ENCODE results near the gene TMEM50A. TPM values are rescaled to one million over a fixed set of nuclear protein-coding genes. Genes with fewer than 3 reads are reported as not detected.
"Not testable (repeated sequence)": the region's sequence is repeated elsewhere in the genome, so short reads cannot be mapped to it uniquely, and the experiment has no call there.

The TMEM50A gene
- 109 TPM for total RNA-seq
- long read RNA-seq, transcript TMEM50A-201 (7 exons, 2,683 nt): major isoform, 105 of 123 reads
- long read RNA-seq, partial matches to known transcripts: 3 of 123 reads
- long read RNA-seq, other reads (novel, unspliced or antisense): 9 of 123 reads

DNA sequence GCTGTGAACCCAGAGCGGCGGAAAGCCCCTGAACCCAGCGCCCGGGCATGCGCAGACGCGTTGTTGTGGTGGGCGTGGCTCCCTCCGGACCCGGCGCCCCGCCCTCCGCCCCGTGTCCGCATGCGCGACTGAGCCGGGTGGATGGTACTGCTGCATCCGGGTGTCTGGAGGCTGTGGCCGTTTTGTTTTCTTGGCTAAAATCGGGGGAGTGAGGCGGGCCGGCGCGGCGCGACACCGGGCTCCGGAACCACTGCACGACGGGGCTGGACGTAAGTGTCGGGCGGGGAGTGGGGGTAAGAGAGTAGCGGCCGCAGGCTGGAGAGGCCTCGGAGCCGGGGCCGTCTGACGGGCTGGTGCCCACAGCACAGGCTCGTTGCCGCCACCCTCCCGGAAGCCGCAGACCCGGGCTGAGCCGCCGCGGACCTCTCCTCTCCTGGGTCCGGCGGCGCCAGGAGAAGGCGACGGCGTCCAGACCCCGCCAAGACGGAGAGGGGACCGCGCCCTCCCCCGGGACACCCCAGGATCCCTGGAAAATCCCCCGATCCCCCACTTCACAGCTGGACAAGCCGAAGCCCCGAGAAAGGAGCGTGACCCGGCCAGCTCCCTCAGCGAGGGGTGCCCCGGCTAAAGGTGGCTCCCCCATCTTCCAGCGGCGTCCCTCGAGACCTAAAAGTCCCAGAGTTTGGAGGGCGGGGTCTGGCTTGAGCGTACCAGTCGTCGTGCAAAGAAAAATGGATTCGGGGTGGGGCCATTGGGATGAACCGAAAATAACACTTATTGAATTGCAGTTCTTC lies at the start of gene TMEM50A:
Gene TMEM50A (plus strand): TSS at position 147 of the 794 bp plus-strand sequence. CDS start 2,153 bp downstream, outside the sequence.
- intact Hi-C loops (cut with DNase I): no loop called here

DNA sequence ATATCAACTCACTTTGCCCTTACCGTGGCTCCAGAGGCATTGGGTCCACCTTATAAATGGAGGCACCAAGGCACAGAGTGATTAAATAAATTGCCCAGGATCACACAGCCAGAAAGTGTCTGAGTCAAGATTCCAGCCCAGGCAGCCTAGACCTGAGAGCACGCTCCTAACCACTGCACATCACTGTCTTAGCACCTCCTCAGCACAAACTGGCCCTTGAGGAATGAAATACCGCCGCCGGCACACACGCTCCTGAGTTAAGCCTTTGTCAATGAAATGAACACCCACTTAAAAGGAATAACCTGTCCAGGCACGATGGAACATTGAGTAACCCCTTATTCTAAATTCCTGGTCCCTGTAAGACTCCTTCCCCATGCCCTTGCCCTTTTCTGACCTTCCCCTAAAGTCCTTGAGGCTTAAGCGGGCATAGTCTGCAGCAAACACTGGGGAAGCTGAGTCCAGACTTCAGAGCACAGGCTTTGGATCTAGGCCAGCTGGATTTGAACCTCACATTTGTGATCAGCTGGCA lies 49.5 kb upstream of the TMEM50A start:
- H3K4me1 ChIP-seq; H3K4me3 ChIP-seq; intact Hi-C loops (cut with DNase I); DNase-seq; H3K9me3 ChIP-seq; H3K27ac ChIP-seq; H3K36me3 ChIP-seq; H3K27me3 ChIP-seq; ATAC-seq: not testable (repeated sequence)

More for the DNA sequence above, at the start of gene TMEM50A:
- H3K4me3 ChIP-seq: peak within 1 kb of the TSS; percentile 85
- H3K9me3 ChIP-seq: no peaks in the 10 kb centered on the region
- peak; percentile 94 for DNase-seq
- H3K27me3 ChIP-seq: no peaks in the 10 kb centered on the region
- H3K4me1 ChIP-seq: peaks cover 22% of the 10 kb centered on the region
- H3K36me3 ChIP-seq: peaks cover 7% of the 10 kb centered on the region
- ATAC-seq: peak; percentile 98
- TF ChIP-seq, protein P1, sequence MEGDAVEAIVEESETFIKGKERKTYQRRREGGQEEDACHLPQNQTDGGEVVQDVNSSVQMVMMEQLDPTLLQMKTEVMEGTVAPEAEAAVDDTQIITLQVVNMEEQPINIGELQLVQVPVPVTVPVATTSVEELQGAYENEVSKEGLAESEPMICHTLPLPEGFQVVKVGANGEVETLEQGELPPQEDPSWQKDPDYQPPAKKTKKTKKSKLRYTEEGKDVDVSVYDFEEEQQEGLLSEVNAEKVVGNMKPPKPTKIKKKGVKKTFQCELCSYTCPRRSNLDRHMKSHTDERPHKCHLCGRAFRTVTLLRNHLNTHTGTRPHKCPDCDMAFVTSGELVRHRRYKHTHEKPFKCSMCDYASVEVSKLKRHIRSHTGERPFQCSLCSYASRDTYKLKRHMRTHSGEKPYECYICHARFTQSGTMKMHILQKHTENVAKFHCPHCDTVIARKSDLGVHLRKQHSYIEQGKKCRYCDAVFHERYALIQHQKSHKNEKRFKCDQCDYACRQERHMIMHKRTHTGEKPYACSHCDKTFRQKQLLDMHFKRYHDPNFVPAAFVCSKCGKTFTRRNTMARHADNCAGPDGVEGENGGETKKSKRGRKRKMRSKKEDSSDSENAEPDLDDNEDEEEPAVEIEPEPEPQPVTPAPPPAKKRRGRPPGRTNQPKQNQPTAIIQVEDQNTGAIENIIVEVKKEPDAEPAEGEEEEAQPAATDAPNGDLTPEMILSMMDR (IDR thresholded peaks at IDR 0.05): no peak
- H3K27ac ChIP-seq: peak within 1 kb of the TSS; percentile 95

DNA sequence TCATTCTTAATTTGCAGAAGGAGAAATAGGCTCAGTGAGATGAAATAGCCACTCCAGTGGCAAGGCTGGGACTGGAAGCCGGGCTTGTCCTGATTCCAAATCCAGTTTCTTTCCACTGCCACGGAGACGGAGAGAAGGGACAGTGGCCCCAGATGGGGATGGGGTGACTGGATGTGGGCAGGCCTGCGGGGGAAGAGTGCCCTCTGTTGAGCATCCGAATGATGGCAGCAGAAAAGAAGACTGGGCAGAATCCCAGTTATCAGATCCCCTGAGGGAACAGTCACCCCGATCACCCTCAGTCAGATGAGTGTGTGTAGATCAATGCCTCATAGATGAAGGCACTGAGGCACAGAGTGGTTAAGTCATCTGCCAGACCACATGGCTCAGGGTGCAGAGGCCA lies 48.1 kb upstream of the TMEM50A start:
- H3K4me1 ChIP-seq; H3K27ac ChIP-seq; H3K27me3 ChIP-seq; H3K36me3 ChIP-seq; intact Hi-C loops (cut with DNase I); H3K9me3 ChIP-seq; DNase-seq; H3K4me3 ChIP-seq: not testable (repeated sequence)
- ATAC-seq: peak; percentile 86

DNA sequence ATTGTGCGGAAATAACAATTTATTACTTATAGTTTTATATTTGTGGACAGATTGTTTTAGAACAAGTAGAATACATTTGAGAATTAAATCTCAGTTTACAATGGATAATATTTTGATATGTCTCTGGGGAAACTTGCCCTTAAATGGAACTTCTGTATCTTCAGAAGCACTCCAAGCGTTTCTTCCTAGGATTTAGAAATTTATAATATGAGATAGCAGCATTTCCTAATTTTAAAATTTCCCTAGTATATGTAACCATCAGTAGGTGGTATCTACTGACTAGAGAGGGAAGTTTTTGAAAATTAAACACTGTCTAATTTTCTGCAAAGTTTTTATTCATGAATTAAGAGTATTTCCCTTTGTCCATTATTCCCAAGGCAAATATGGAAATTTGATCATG lies 44.7 kb upstream of the TMEM50A start:
- H3K27ac ChIP-seq; H3K27me3 ChIP-seq; H3K9me3 ChIP-seq; H3K4me3 ChIP-seq; intact Hi-C loops (cut with DNase I); DNase-seq; H3K4me1 ChIP-seq; H3K36me3 ChIP-seq; ATAC-seq: not testable (repeated sequence)

DNA sequence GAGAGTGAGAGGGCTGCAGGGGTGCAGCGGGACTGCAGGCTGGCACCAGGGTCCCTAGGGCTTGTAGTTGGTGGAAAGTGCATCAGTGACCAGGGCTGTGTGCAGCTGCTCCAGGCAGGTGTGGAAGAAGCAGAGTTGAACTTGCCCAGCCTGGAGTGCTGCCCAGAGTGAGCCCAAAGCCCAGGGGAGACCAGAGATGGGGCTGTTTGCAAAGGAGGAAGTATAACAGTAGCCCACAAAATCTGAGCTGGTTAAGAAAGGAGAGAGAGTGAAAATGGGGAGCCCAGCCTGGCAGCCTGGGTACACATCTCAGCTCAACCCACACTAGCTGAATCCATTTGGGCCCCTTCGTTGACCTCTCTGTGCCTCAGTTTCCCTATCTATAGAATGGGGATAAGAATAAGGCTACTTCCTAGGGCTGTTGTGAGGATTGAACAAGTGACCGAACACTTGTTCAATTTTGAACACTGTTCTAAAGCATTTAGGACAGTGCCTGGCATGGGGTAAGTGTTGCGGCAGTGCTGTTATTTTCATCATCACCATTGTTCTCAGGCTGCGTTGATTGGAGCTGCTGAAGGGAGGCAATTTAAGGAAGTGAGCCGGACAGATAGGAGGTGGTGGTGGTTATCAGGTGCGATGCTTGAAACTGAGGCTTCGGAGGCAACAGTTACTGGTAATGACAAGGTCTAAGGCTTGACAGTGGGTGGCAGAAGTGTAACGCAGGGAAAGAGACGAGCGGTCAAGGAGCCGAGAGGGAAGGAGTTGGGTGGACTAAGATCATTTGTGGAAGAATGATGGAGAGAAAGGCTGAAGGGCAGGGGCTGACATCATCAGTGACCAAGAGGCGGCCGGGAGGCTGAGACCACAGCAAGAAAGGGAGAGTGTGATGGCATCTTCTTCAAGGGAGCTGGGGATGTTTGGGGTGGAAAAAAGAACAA lies 43.0 kb upstream of the TMEM50A start:
- DNase-seq; intact Hi-C loops (cut with DNase I); H3K27ac ChIP-seq; ATAC-seq; H3K9me3 ChIP-seq; H3K27me3 ChIP-seq; H3K4me3 ChIP-seq; H3K36me3 ChIP-seq; H3K4me1 ChIP-seq: not testable (repeated sequence)

DNA sequence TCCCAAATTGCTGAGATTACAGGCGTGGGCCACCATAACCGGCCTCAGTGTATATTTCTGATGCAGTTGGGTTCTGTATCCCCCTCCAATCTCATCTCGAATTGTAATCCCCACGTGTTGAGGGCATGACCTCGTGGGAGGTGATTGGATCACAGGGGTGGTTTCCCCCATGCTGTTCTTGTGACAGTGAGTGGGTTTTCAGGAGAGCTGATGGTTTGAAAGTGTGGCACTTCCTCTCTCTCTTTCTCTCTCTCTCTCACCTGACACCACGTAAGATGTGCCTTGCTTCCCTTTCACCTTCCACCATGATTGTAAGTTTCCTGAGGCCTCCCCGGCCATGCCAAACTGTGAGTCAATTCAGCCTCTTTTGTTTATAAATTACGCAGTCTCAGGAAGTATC lies 41.6 kb upstream of the TMEM50A start:
- H3K27ac ChIP-seq; intact Hi-C loops (cut with DNase I); H3K36me3 ChIP-seq; H3K4me1 ChIP-seq; H3K27me3 ChIP-seq; H3K9me3 ChIP-seq; DNase-seq; H3K4me3 ChIP-seq; ATAC-seq: not testable (repeated sequence)

DNA sequence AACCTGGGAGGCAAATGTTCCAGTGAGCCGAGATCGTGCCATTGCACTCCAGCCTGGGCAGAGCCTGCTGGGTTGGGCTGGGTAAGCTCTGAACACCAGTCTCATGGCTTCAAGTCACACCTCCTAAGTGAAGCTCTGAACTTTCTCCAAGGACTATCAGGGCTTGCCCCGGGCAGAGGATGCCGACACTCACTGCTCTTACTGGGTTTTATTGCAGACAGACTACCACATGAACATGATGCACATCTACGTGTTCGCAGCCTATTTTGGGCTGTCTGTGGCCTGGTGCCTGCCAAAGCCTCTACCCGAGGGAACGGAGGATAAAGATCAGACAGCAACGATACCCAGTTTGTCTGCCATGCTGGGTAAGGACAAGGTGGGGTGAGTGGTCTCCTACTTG lies 37.4 kb upstream of the TMEM50A start:
- ATAC-seq: not testable (repeated sequence)

DNA sequence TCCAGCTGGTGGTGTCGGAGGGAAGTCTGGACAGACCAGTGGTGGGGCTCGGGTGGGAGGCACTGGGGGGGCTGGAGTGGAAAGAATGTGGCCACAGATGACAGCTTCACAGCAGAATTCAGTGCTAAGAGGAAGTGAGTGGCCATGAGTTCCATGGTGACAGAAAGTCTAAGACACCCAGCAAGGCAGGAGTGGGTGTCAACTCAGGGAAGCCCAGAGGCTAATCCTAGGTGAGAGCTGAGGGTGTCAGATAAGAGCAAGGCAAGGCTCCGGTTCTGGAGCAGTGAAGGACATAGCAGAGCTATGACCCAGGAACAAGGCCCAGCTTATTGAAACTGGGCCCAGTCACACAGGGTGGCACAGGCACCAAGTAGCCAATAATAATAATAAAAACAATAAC lies 35.8 kb upstream of the TMEM50A start:
- H3K36me3 ChIP-seq; H3K27me3 ChIP-seq; H3K4me1 ChIP-seq; intact Hi-C loops (cut with DNase I); H3K27ac ChIP-seq; DNase-seq; H3K4me3 ChIP-seq; H3K9me3 ChIP-seq; ATAC-seq: not testable (repeated sequence)

More for the DNA sequence above, 37.4 kb upstream of the TMEM50A start:
- H3K27ac ChIP-seq; intact Hi-C loops (cut with DNase I); H3K4me3 ChIP-seq; H3K36me3 ChIP-seq; H3K27me3 ChIP-seq; H3K4me1 ChIP-seq; DNase-seq; H3K9me3 ChIP-seq: not testable (repeated sequence)

DNA sequence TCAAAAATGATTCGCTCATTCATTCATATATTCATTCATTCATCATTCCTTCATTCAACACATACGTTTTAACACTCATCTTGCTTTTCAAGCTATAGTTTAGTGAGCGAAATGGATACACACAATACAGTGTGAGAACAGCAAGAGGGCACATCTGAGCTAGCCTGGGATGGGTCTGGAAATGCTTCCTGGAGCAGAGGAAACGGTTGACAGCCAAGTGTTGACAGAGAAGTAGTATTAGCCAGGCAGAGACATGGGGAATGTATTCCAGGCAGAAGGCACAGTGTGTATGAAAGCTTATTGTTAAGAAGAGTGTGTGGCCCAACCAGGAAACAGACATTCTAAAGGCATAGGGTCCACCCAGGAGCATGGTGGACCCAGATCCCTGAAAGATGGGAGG lies 33.2 kb upstream of the TMEM50A start:
- not testable (repeated sequence) for H3K4me3 ChIP-seq

DNA sequence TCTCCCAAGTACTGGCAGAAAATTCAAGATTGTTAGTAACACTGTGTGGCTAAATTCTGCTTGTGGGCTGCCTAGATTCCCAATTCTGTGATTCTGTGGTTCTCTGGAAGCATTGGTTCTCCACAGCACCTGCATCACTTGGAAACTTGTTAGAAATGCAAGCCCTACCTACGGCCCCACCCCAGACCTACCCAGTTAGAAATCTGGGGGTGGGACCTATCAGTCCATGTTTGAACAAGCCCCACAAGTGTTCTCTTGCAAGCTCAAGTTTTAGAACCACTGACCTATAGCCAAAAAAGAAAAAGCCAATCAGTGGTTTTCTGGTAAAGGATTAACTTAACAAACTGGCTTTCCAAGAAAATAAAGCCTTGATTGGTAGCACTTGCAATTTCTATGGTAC lies 30.0 kb upstream of the TMEM50A start:
- DNase-seq; H3K4me1 ChIP-seq; H3K27ac ChIP-seq; H3K9me3 ChIP-seq; H3K4me3 ChIP-seq; H3K27me3 ChIP-seq; intact Hi-C loops (cut with DNase I); H3K36me3 ChIP-seq: not testable (repeated sequence)
- ATAC-seq: peak; percentile 75

More for the DNA sequence above, 33.2 kb upstream of the TMEM50A start:
- H3K4me1 ChIP-seq; DNase-seq; H3K9me3 ChIP-seq; H3K27ac ChIP-seq; H3K36me3 ChIP-seq; ATAC-seq; H3K27me3 ChIP-seq; intact Hi-C loops (cut with DNase I): not testable (repeated sequence)

DNA sequence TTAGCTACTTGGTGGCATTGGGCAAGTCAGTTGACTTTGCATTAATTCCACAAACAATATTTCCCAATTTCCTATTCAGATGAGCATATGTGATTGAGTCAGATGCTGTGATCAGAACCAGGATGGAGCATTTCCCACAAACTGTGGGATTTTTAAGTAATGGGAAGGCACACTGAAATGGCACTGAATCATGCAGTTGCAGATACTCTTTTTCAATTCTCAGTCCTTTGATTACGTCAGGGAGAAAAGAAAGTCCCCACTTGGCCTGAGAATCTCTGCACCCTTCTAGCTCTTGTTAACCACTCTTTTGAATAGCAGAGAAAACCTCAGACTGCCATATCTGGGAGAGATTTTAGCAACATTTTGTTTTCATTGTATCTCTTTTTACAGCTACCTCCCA lies 29.0 kb upstream of the TMEM50A start:
- ATAC-seq; intact Hi-C loops (cut with DNase I); H3K4me3 ChIP-seq; H3K9me3 ChIP-seq; H3K36me3 ChIP-seq; H3K27me3 ChIP-seq; DNase-seq; H3K27ac ChIP-seq; H3K4me1 ChIP-seq: not testable (repeated sequence)

DNA sequence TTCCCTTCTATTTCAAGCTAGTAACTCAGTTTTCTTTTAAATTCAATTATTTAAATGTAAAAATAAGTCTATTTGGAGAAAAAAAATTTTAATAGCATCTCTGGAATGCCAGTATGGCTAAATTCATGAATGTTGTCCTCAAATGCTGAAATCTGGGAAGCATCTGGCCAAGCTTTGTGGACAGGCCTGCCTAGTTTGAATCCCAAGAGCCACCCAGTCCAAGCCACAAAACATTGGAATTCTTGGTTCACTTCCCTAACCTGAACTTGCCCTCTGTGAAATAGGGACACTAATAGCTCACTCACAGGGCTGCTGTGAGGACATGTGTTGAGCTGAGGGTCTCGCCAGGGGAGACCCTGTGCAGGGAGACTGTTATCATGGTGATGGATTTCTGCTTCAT lies 28.6 kb upstream of the TMEM50A start:
- intact Hi-C loops (cut with DNase I); H3K9me3 ChIP-seq; H3K4me3 ChIP-seq; H3K4me1 ChIP-seq; ATAC-seq; DNase-seq; H3K27ac ChIP-seq; H3K27me3 ChIP-seq; H3K36me3 ChIP-seq: not testable (repeated sequence)
